Aorta (tissue), 5 donors: ENCODE data around the gene LBR. TPM values are rescaled to one million over a fixed set of nuclear protein-coding genes. Genes with fewer than 3 reads are reported as not detected.

ENCODE experiments used
- ATAC-seq: fragments of 200-7000 bp; cut with Tn5 transposase; one replicate; pipeline ENCODE4 v1.9.1; 2022; ENCODE audit warnings: moderate library complexity; ENCODE audit not compliant: low FRiP score
- DNase-seq, 2 donors: peaks; one replicate each; pipeline ENCODE4 v3.0.0-alpha.2; 2020
- H3K27ac ChIP-seq, 2 donors: one replicate each; pipeline ENCODE4 v1.5.1; 2013; ENCODE audit warnings: low read length in 2 of 2, mild to moderate bottlenecking in 2 of 2, moderate library complexity in 2 of 2, control low read depth in 1 of 2, inconsistent platforms in 1 of 2, low read depth in 1 of 2
- H3K27me3 ChIP-seq, 2 donors: one replicate each; pipeline ENCODE4 v1.6.1; 2013; ENCODE audit warnings: control low read depth in 1 of 2, low read length in 1 of 2, mild to moderate bottlenecking in 1 of 2, moderate library complexity in 1 of 2; ENCODE audit not compliant: insufficient read depth in 2 of 2, control insufficient read depth in 1 of 2
- H3K36me3 ChIP-seq, 2 donors: one replicate each; pipeline ENCODE4 v1.6.1; 2013; ENCODE audit warnings: control low read depth in 1 of 2, low read length in 1 of 2, mild to moderate bottlenecking in 1 of 2; ENCODE audit not compliant: insufficient read depth in 2 of 2, control insufficient read depth in 1 of 2
- H3K4me1 ChIP-seq, 2 donors: one replicate each; pipeline ENCODE4 v1.6.1; 2013; ENCODE audit warnings: low read length in 2 of 2, control low read depth in 1 of 2, mild to moderate bottlenecking in 1 of 2, moderate library complexity in 1 of 2; ENCODE audit not compliant: insufficient read depth in 2 of 2, control insufficient read depth in 1 of 2
- H3K4me3 ChIP-seq, 2 donors: one replicate each; pipeline ENCODE4 v1.5.1; 2013; ENCODE audit warnings: low read length in 2 of 2, control low read depth in 1 of 2, mild to moderate bottlenecking in 1 of 2
- H3K9me3 ChIP-seq: one replicate; pipeline ENCODE4 v1.6.1; 2013; ENCODE audit warnings: mild to moderate bottlenecking, low read length; ENCODE audit not compliant: control insufficient read depth
- WGBS, 2 donors: extraction: QIAGEN DNeasy Blood & Tissue Kit; methylation state at CpG; one replicate each; pipeline ENCODE4 v1.1.7; 2013; 5-methylcytosine and 5-hydroxymethylcytosine counted together
- intact Hi-C, 2 donors: fragments of 100-400 bp; cut with DNase I; formaldehyde crosslinking; loops; one replicate each; pipeline versions ENCODE4 v1.14.2 to v1.15.0; 2022
- polyA plus RNA-seq, 2 donors: library from polyadenylated mRNA; stranded (reverse); fragments of 200-250 nt; gene quantifications; one replicate each; pipeline ENCODE4 v1.2.3, GENCODE V29; 2013
- total RNA-seq, 2 donors: library from RNA; stranded (reverse); fragmentation: NEBNext Ultra II Directional; extraction: Animal tissue kit (Norgen Biotek cat#: 25700); gene quantifications; one replicate each; pipeline ENCODE4 v1.2.1, GENCODE V29; 2021
- donor health status: healthy with polysubstance abuse.
- donor health status: Bipolar disorder and iron deficiency.
- donor health status: DM: no; HTN: no; CAD: no.
- donor health status: DM: no; HTN: no; CAD: no.
- donor health status: DM: yes; HTN: yes; CAD: no.

Gene LBR
- total and polyA plus RNA-seq, 4 donors, result 8.5 to 48.4 (median 29.2) TPM

DNA sequence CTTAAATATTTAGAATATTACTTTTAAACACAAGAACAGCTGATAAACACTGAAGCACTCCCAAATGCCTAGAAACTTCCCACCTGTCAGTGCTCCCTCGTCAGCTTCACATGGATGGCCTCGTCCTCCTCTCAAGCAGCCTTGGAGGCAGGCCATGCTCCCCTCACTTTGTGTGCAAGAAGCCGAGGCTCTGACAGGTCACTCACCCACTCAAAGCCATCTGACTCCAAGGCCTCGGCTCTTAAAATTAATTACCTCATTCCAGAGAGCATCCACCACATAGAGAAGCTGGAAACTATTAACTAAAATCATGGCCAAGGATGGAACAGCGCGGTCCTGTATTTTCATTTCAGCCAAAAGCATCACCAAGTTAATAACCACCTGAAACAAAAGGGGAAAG, 17.8 kb downstream of the LBR start:
- H3K27me3 ChIP-seq, result no peaks in the 10 kb centered on the region
- no peak overlapping the region for H3K4me3 ChIP-seq
- no peak for DNase-seq
- intact Hi-C loops, result no loop called here
- H3K4me1 ChIP-seq, result no peaks in the 10 kb centered on the region
- H3K9me3 ChIP-seq, result no peaks in the 10 kb centered on the region
- peaks cover 0 to 8% of the 10 kb centered on the region in 2 donors for H3K36me3 ChIP-seq
- no peak overlapping the region for H3K27ac ChIP-seq
- ATAC-seq, result no peak
- WGBS, 2 donors, result 84 to 85% methylated on average over 6 of the region's 6 CpGs

GRCh38 chr1:225409051-225409450, 18.8 kb downstream of the LBR start:
- intact Hi-C loops, result no loop called here
- DNase-seq, result no peak
- H3K4me1 ChIP-seq, result no peaks in the 10 kb centered on the region
- peaks cover 0 to 8% of the 10 kb centered on the region in 2 donors for H3K36me3 ChIP-seq
- no peak overlapping the region for H3K4me3 ChIP-seq
- no peaks in the 10 kb centered on the region for H3K27me3 ChIP-seq
- no peak for ATAC-seq
- H3K27ac ChIP-seq, result no peak overlapping the region
- 85 to 87% methylated on average over 8 of the region's 8 CpGs for WGBS, 2 donors
- no peaks in the 10 kb centered on the region for H3K9me3 ChIP-seq

DNA sequence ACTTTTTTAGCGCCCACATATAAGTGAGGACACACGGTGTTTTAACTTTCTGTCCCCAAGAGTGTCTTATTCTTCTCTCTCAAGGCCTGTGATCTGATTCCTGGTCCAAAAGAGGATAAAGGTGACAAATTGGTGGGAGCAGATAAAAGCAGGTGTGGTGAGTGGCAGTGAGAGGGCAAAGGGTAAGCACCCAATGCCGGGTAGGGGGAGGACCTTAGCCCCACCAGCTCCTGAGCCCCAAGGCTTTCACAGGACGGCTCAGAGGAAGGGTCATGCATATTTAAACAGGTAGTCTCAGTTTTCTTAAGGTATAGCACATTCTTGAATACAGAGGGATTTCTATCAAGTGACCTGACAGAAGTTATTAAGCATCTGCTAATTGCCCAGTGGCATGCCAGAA, 19.6 kb downstream of the LBR start:
- intact Hi-C loops, result no loop called here
- no peaks in the 10 kb centered on the region for H3K9me3 ChIP-seq
- no peak overlapping the region for H3K4me3 ChIP-seq
- peaks cover 0 to 8% of the 10 kb centered on the region in 2 donors for H3K36me3 ChIP-seq
- H3K27ac ChIP-seq, result no peak overlapping the region
- H3K4me1 ChIP-seq, result no peaks in the 10 kb centered on the region
- DNase-seq (no peak), ATAC-seq (no peak)
- H3K27me3 ChIP-seq, result no peaks in the 10 kb centered on the region
- 81 to 89% methylated on average over 4 of the region's 4 CpGs for WGBS, 2 donors

DNA sequence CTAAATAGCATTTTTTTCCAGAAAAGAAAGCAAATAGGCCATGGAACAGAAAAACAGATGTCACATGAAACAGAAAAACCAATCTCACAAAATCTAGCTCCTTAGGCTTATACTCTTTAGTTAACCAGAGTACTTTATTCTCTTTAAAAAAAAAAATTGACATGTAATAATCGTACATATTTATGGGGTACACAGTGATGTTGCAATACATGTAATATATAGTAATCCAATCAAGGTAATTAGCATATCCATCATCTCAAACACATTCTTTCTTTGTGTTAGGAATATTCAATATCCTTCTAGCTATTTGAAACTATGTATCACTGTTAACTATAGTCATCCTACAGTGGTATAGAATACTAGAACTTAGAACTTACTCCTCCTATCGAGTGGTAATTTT, 20.1 kb downstream of the LBR start:
- no peaks in the 10 kb centered on the region for H3K27me3 ChIP-seq
- no peaks in the 10 kb centered on the region for H3K9me3 ChIP-seq
- ATAC-seq (no peak), DNase-seq (no peak)
- H3K4me3 ChIP-seq, result no peak overlapping the region
- H3K36me3 ChIP-seq, result peaks cover 0 to 8% of the 10 kb centered on the region in 2 donors
- H3K27ac ChIP-seq, result no peak overlapping the region
- no peaks in the 10 kb centered on the region for H3K4me1 ChIP-seq
- 95 to 98% methylated on average over 2 of the region's 2 CpGs for WGBS, 2 donors
- intact Hi-C loops, result no loop called here

GRCh38 chr1:225406976-225407725, 20.7 kb downstream of the LBR start:
- intact Hi-C loops, result no loop called here
- H3K36me3 ChIP-seq, result peaks cover 0 to 7% of the 10 kb centered on the region in 2 donors
- no peak overlapping the region for H3K27ac ChIP-seq
- H3K9me3 ChIP-seq, result no peaks in the 10 kb centered on the region
- WGBS, 2 donors, result 94 to 97% methylated on average over 8 of the region's 8 CpGs
- no peaks in the 10 kb centered on the region for H3K27me3 ChIP-seq
- H3K4me1 ChIP-seq, result no peaks in the 10 kb centered on the region
- DNase-seq (no peak), ATAC-seq (no peak)
- H3K4me3 ChIP-seq, result no peak overlapping the region

DNA sequence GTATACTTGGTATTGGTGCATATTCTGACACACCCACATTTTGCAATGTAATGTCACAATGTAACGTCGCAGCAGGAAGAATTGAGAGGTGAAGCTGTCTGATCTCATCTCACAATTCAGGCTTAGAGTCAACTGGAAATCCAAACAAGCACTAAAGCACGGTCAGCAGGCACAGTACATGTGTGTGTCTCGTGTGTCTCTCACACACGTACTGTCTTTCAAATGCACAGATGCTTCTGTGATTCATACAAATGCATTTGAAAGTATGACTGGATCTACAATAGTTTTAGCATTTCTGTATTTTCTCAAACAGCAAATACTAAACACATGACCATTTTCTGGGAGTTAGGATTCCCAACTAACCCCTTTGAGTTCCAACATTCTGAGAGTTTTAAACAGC, 26.9 kb downstream of the LBR start:
- intact Hi-C loops, result no loop called here
- WGBS, 2 donors, result 90 to 92% methylated on average over 5 of the region's 5 CpGs
- DNase-seq, result no peak
- Histone ChIP-seq H3K9me3 (no peaks in the 10 kb centered on the region), H3K4me1 (no peaks in the 10 kb centered on the region), H3K4me3 (no peak overlapping the region), H3K27ac (no peak overlapping the region), H3K27me3 (no peaks in the 10 kb centered on the region), H3K36me3 (peaks cover 0 to 6% of the 10 kb centered on the region in 2 donors)
- no peak for ATAC-seq

GRCh38 chr1:225396357-225396756, 31.5 kb downstream of the LBR start:
- 90 to 91% methylated on average over 2 of the region's 2 CpGs for WGBS, 2 donors
- Histone ChIP-seq H3K27ac (no peak overlapping the region), H3K4me1 (no peaks in the 10 kb centered on the region), H3K4me3 (no peak overlapping the region), H3K36me3 (peaks cover 0 to 6% of the 10 kb centered on the region in 2 donors), H3K27me3 (no peaks in the 10 kb centered on the region), H3K9me3 (no peaks in the 10 kb centered on the region)
- intact Hi-C loops, result no loop called here
- ATAC-seq (no peak), DNase-seq (no peak)

DNA sequence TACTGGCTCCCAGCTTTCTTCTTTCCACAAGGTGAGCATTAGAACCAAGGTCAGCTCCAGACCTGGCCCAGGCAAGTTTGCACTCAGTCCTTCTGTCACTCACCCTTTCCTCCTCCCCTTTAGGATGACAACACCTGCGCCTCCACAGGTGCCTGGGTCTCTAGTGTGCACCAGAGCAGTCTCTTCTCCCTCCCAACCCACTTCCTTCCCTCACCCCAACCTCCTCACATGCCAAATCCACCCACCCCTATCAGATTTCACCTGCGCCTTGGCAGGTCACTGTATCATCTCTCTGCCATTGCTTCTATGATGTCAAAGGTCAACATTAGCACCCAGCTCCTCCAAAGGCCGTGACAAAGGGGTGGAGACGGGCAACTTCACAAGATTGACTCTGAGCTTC, 38.0 kb downstream of the LBR start:
- Histone ChIP-seq H3K4me3 (no peak overlapping the region), H3K27me3 (no peaks in the 10 kb centered on the region), H3K4me1 (no peaks in the 10 kb centered on the region), H3K36me3 (no peaks in the 10 kb centered on the region), H3K9me3 (no peaks in the 10 kb centered on the region), H3K27ac (no peak overlapping the region)
- no peak for DNase-seq
- ATAC-seq, result no peak
- 90 to 95% methylated on average over 4 of the region's 4 CpGs for WGBS, 2 donors
- intact Hi-C loops, result no loop called here

DNA sequence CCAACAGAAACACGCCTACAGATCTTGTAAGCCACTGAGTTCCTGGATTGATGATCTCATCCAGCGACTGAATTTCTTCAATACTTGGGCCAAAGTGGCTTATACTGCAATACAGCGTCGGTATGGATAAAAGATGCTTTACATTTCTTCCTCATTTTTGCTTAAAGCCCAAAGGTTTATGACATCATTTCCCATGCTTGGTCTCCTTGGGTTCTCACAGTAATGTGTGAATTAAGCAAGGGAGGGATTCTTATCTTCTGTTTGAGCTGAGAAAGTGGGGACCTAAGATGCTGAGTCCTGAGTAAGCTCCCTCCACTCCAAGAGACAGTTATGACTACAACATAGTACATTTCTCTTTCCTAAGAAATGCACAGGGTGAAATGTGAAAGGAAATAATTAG, 39.5 kb downstream of the LBR start:
- no peak for ATAC-seq
- DNase-seq, result no peak
- H3K4me3 ChIP-seq, result no peak overlapping the region
- no peaks in the 10 kb centered on the region for H3K4me1 ChIP-seq
- WGBS, 2 donors, result 65% methylated on average over 4 of the region's 4 CpGs
- peaks cover 1% of the 10 kb centered on the region for H3K9me3 ChIP-seq
- H3K36me3 ChIP-seq, result no peaks in the 10 kb centered on the region
- no peaks in the 10 kb centered on the region for H3K27me3 ChIP-seq
- no peak overlapping the region for H3K27ac ChIP-seq
- intact Hi-C loops, result no loop called here
